AG10803 (cell line): ENCODE measurements around the gene SYT12.

Source experiments
- DNase-seq: peaks from one replicate; pipeline ENCODE4 v3.0.0; 2010; ENCODE audit warnings: low read depth
- H3K4me3 ChIP-seq: 2 replicates; pipeline ENCODE4 v1.5.1; 2011; ENCODE audit warnings: mild to moderate bottlenecking, low read length, control low read depth
- CTCF ChIP-seq: conservative IDR thresholded peaks from 2 replicates; pipeline ENCODE4 v1.5.1; 2011; ENCODE audit warnings: mild to moderate bottlenecking, low read length, control low read depth, inconsistent platforms

Gene SYT12

GRCh38 chr11:67056267-67057204, 33.6 kb downstream of the SYT12 start, which contains the start of gene RHOD:
TSS of gene RHOD (plus strand) at chr11:67056847. CDS start at chr11:67056903, 56 bp downstream.
- DNase-seq: peak; percentile 29
- no peak for TF ChIP-seq CTCF
- peak within 1 kb of the TSS; percentile 70 for H3K4me3 ChIP-seq

- DNase-seq: no peak
- H3K4me3 ChIP-seq: peak overlapping the region; percentile 70
- no peak for TF ChIP-seq CTCF
These were observed 34.3 kb downstream of the SYT12 start for GRCh38 chr11:67057205-67057672.

- DNase-seq: no peak
- TF ChIP-seq CTCF: no peak
- no peak overlapping the region for H3K4me3 ChIP-seq
These were observed 35.6 kb downstream of the SYT12 start for GRCh38 chr11:67058506-67058905.

- H3K4me3 ChIP-seq: no peak overlapping the region
- DNase-seq: no peak
- TF ChIP-seq CTCF: no peak
These were observed 36.7 kb downstream of the SYT12 start for GRCh38 chr11:67059671-67060070.

- H3K4me3 ChIP-seq: no peak overlapping the region
- no peak for DNase-seq
- no peak for TF ChIP-seq CTCF
These were observed 37.2 kb downstream of the SYT12 start for GRCh38 chr11:67060111-67060522.

- no peak for TF ChIP-seq CTCF
- no peak overlapping the region for H3K4me3 ChIP-seq
- no peak for DNase-seq
These were observed 39.8 kb downstream of the SYT12 start for GRCh38 chr11:67062526-67063373.
